Measurements from ENCODE around the gene CENPH.
"Not testable (repeated sequence)": the region's sequence is repeated elsewhere in the genome, so short reads cannot be mapped to it uniquely, and the experiment has no call there.

- TF ChIP-seq, protein P1, sequence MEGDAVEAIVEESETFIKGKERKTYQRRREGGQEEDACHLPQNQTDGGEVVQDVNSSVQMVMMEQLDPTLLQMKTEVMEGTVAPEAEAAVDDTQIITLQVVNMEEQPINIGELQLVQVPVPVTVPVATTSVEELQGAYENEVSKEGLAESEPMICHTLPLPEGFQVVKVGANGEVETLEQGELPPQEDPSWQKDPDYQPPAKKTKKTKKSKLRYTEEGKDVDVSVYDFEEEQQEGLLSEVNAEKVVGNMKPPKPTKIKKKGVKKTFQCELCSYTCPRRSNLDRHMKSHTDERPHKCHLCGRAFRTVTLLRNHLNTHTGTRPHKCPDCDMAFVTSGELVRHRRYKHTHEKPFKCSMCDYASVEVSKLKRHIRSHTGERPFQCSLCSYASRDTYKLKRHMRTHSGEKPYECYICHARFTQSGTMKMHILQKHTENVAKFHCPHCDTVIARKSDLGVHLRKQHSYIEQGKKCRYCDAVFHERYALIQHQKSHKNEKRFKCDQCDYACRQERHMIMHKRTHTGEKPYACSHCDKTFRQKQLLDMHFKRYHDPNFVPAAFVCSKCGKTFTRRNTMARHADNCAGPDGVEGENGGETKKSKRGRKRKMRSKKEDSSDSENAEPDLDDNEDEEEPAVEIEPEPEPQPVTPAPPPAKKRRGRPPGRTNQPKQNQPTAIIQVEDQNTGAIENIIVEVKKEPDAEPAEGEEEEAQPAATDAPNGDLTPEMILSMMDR (IDR thresholded peaks at IDR 0.05; ENCODE audit: extremely low read depth in 1 of 2, insufficient read depth in 1 of 2, low read depth in 1 of 2, low read length in 2 of 2): not testable (repeated sequence)
- TF ChIP-seq JUN (IDR thresholded peaks at IDR 0.05; ENCODE audit: borderline replicate concordance, insufficient read depth, insufficient read length, low read depth): not testable (repeated sequence)
Observed at GRCh38 chr5:69220833-69221232, 31.4 kb downstream of the CENPH start.

Measured in endothelial cell of umbilical vein (primary cell).